ENCODE results near the gene TRIM26. TPM values are rescaled to one million over a fixed set of nuclear protein-coding genes. Genes with fewer than 3 reads are reported as not detected.

The TRIM26 gene
- polyA plus RNA-seq, 3 donors, result 16.4 to 26.4 (median 26.0) TPM

- H3K36me3 Mint-ChIP-seq, result no peaks in the 10 kb centered on the region
- TF ChIP-seq CTCF (IDR thresholded peaks at IDR 0.05), result no peak
- H3K36me3 ChIP-seq (replicated peaks in 1 of 2; ENCODE audit: control insufficient read depth in 1 of 2, insufficient read depth in 2 of 2, low read length in 2 of 2), result no peaks in the 10 kb centered on the region
- no peak overlapping the region for H3K27ac Mint-ChIP-seq
- no peak overlapping the region for H3K4me3 Mint-ChIP-seq
- no peak for DNase-seq
- H3K79me2 ChIP-seq (ENCODE audit: insufficient read depth, low read length), result no peaks in the 10 kb centered on the region
- H3K27me3 Mint-ChIP-seq (ENCODE audit: low read depth in 3 of 3), result peaks cover 15 to 29% (median 19%) of the 10 kb centered on the region in 3 donors
- no peaks in the 10 kb centered on the region for H3K4me1 Mint-ChIP-seq
- no peak overlapping the region for H3K4me2 ChIP-seq (replicated peaks; ENCODE audit: extremely low read depth, low read length, poor library complexity, severe bottlenecking)
- H4K20me1 ChIP-seq (ENCODE audit: insufficient read depth, low read length), result no peaks in the 10 kb centered on the region
- no peaks in the 10 kb centered on the region for H3K4me1 ChIP-seq (ENCODE audit: control insufficient read depth in 1 of 2, insufficient read depth in 2 of 2, low read length in 2 of 2)
- no peak overlapping the region for H3K27ac ChIP-seq (ENCODE audit: low read depth in 1 of 2, low read length in 2 of 2)
- peaks cover 10 to 11% of the 10 kb centered on the region in 2 donors for H3K27me3 ChIP-seq (ENCODE audit: control insufficient read depth in 2 of 2, insufficient read depth in 2 of 2, low read length in 2 of 2)
- H3K4me3 ChIP-seq (replicated peaks in 1 of 3; ENCODE audit: low read depth in 2 of 3, low read length in 3 of 3), result no peak overlapping the region
- no peak overlapping the region for H2AFZ ChIP-seq (ENCODE audit: insufficient read depth, low read depth, low read length, poor library complexity, severe bottlenecking)
- H3K9me3 ChIP-seq (replicated peaks in 1 of 2; ENCODE audit: control insufficient read depth in 1 of 2, insufficient read depth in 1 of 2, low read length in 2 of 2), result peaks cover 4 to 13% of the 10 kb centered on the region in 2 donors
- 100% methylated on average over 1 of the region's 6 CpGs for WGBS (ENCODE audit: insufficient coverage)
- intact Hi-C loops (cut with micrococcal nuclease), result no loop called here
- H3K9me3 Mint-ChIP-seq, result peaks cover 6 to 25% (median 18%) of the 10 kb centered on the region in 7 donors
- H3K9ac ChIP-seq (ENCODE audit: insufficient read depth, low read length, poor library complexity, severe bottlenecking), result no peak overlapping the region
Observed at GRCh38 chr6:30227763-30228487, 14.7 kb upstream of the TRIM26 start.

- peaks cover 13 to 26% (median 19%) of the 10 kb centered on the region in 3 donors for H3K27me3 Mint-ChIP-seq (ENCODE audit: low read depth in 3 of 3)
- Histone ChIP-seq H3K27ac (ENCODE audit: low read depth in 1 of 2, low read length in 2 of 2) (no peak overlapping the region), H2AFZ (ENCODE audit: insufficient read depth, low read depth, low read length, poor library complexity, severe bottlenecking) (no peak overlapping the region), H3K9me3 (replicated peaks in 1 of 2; ENCODE audit: control insufficient read depth in 1 of 2, insufficient read depth in 1 of 2, low read length in 2 of 2) (peaks cover 7 to 15% of the 10 kb centered on the region in 2 donors), H3K27me3 (ENCODE audit: control insufficient read depth in 2 of 2, insufficient read depth in 2 of 2, low read length in 2 of 2) (peaks cover 8 to 11% of the 10 kb centered on the region in 2 donors), H3K36me3 (replicated peaks in 1 of 2; ENCODE audit: control insufficient read depth in 1 of 2, insufficient read depth in 2 of 2, low read length in 2 of 2) (no peaks in the 10 kb centered on the region), H4K20me1 (ENCODE audit: insufficient read depth, low read length) (no peaks in the 10 kb centered on the region), H3K79me2 (ENCODE audit: insufficient read depth, low read length) (no peaks in the 10 kb centered on the region), H3K4me3 (replicated peaks in 1 of 3; ENCODE audit: low read depth in 2 of 3, low read length in 3 of 3) (no peak overlapping the region), H3K4me2 (replicated peaks; ENCODE audit: extremely low read depth, low read length, poor library complexity, severe bottlenecking) (no peak overlapping the region), H3K4me1 (ENCODE audit: control insufficient read depth in 1 of 2, insufficient read depth in 2 of 2, low read length in 2 of 2) (no peaks in the 10 kb centered on the region), H3K9ac (ENCODE audit: insufficient read depth, low read length, poor library complexity, severe bottlenecking) (no peak overlapping the region)
- no peak overlapping the region for H3K27ac Mint-ChIP-seq
- no peak for DNase-seq
- no CpG with 5 or more reads among the region's 6 CpGs for whole genome bisulfite sequencing (ENCODE audit: insufficient coverage)
- intact Hi-C loops (cut with micrococcal nuclease), result no loop called here
- TF ChIP-seq CTCF (IDR thresholded peaks at IDR 0.05), result no peak
- H3K4me3 Mint-ChIP-seq, result no peak overlapping the region
- no peaks in the 10 kb centered on the region for H3K36me3 Mint-ChIP-seq
- no peaks in the 10 kb centered on the region for H3K4me1 Mint-ChIP-seq
- H3K9me3 Mint-ChIP-seq, result peaks cover 8 to 29% (median 21%) of the 10 kb centered on the region in 7 donors
Observed at GRCh38 chr6:30227242-30227722, 14.1 kb upstream of the TRIM26 start.

Measured in CD14-positive monocyte (primary cell).